Thyroid gland (tissue), 4 donors: Measurements from ENCODE around the gene PCCA. TPM values are rescaled to one million over a fixed set of nuclear protein-coding genes. Genes with fewer than 3 reads are reported as not detected.

Experiments
- DNase-seq, 2 donors: peaks; one replicate each; pipeline ENCODE4 v3.0.0-alpha.2; 2019
- H3K27ac ChIP-seq, 3 donors: fragments of 200-600 bp; sonication (generic); 1 replicate in 2 of 3; 2 replicates in 1 of 3; pipeline ENCODE4 v1.5.1; 2016 to 2019; ENCODE audit warnings: mild to moderate bottlenecking in 1 of 3, moderate library complexity in 1 of 3
- H3K27me3 ChIP-seq: fragments of 200-600 bp; sonication (generic); one replicate; pipeline ENCODE4 v1.5.1; 2019
- H3K36me3 ChIP-seq, 2 donors: fragments of 200-600 bp; sonication (generic); one replicate each; pipeline ENCODE4 v1.5.1; 2016 to 2019
- H3K4me1 ChIP-seq, 2 donors: fragments of 200-600 bp; sonication (generic); one replicate each; pipeline ENCODE4 v1.5.1; 2017 to 2019
- H3K4me3 ChIP-seq, 3 donors: fragments of 200-600 bp; sonication (generic); replicated peaks in 1 of 3; 1 replicate in 2 of 3; 2 replicates in 1 of 3; pipeline ENCODE4 v1.5.1; 2016; ENCODE audit warnings: mild to moderate bottlenecking in 1 of 3
- H3K9me3 ChIP-seq: fragments of 200-600 bp; sonication (generic); one replicate; pipeline ENCODE4 v1.5.1; 2017
- CTCF ChIP-seq, 6 experiments: fragments of 200-600 bp in 3 of 6; fragments of 450-650 bp in 3 of 6; sonication (generic) in 3 of 6; IDR thresholded peaks; one replicate each; pipeline ENCODE4 v1.5.1; 2016 to 2019; ENCODE audit warnings: antibody characterized with exemption in 6 of 6, mild to moderate bottlenecking in 2 of 6, inconsistent platforms in 1 of 6, moderate library complexity in 1 of 6
- POLR2A ChIP-seq, 2 donors: fragments of 450-650 bp; IDR thresholded peaks; one replicate each; pipeline ENCODE4 v1.6.1; 2017; ENCODE audit warnings: antibody characterized with exemption in 2 of 2, mild to moderate bottlenecking in 2 of 2, moderate library complexity in 1 of 2
- WGBS, 2 donors: methylation state at CpG; one replicate each; pipeline ENCODE4 v1.1.5; 2017; 5-methylcytosine and 5-hydroxymethylcytosine counted together
- intact Hi-C: fragments of 100-400 bp; cut with DNase I; formaldehyde crosslinking; loops from one replicate; pipeline ENCODE4 v1.15.1; 2023
- total RNA-seq, 4 donors: library from RNA; depleted of rRNA; stranded (reverse); fragments of >200 nt; gene quantifications; one replicate each; pipeline ENCODE4 v1.2.3, GENCODE V29; 2016

The PCCA gene
- total RNA-seq, 4 donors from 2014 or later = 54.3 to 95.2 (median 67.7) TPM

- H3K36me3 ChIP-seq = no peaks in the 10 kb centered on the region
- no peak for TF ChIP-seq CTCF (IDR thresholded peaks at IDR 0.05)
- TF ChIP-seq POLR2A (IDR thresholded peaks at IDR 0.05) = no peak
- DNase-seq = no peak
- H3K4me1 ChIP-seq = peaks cover 4 to 12% of the 10 kb centered on the region in 2 donors
- WGBS, 2 donors = 96 to 98% methylated on average over 1 of the region's 1 CpG
- no peaks in the 10 kb centered on the region for H3K27me3 ChIP-seq
- H3K9me3 ChIP-seq = no peaks in the 10 kb centered on the region
- H3K27ac ChIP-seq = no peak overlapping the region
- H3K4me3 ChIP-seq = no peak overlapping the region
- intact Hi-C loops = no loop called here
Observed at GRCh38 chr13:100495455-100495854, 406.6 kb downstream of the PCCA start.

- Histone ChIP-seq H3K9me3 (no peaks in the 10 kb centered on the region), H3K27me3 (no peaks in the 10 kb centered on the region), H3K27ac (no peak overlapping the region), H3K4me3 (no peak overlapping the region), H3K4me1 (no peaks in the 10 kb centered on the region), H3K36me3 (no peaks in the 10 kb centered on the region)
- intact Hi-C loops = no loop called here
- TF ChIP-seq POLR2A (IDR thresholded peaks at IDR 0.05) = no peak
- TF ChIP-seq CTCF (IDR thresholded peaks at IDR 0.05) = no peak
- WGBS, 2 donors = 94 to 96% methylated on average over 1 of the region's 1 CpG
- no peak for DNase-seq
Observed at GRCh38 chr13:100497389-100497788, 408.5 kb downstream of the PCCA start.

GRCh38 chr13:100502446-100502845 is 413.6 kb downstream of the PCCA start:
- DNase-seq = no peak

GRCh38 chr13:100503622-100504021 is 414.7 kb downstream of the PCCA start:
- no peaks in the 10 kb centered on the region for H3K36me3 ChIP-seq
- H3K27ac ChIP-seq = no peak overlapping the region
- intact Hi-C loops = no loop called here
- H3K4me3 ChIP-seq = no peak overlapping the region
- no peaks in the 10 kb centered on the region for H3K27me3 ChIP-seq
- no peaks in the 10 kb centered on the region for H3K4me1 ChIP-seq
- WGBS, 2 donors = 96 to 97% methylated on average over 3 of the region's 3 CpGs
- no peak for DNase-seq
- no peak for TF ChIP-seq CTCF (IDR thresholded peaks at IDR 0.05)
- TF ChIP-seq POLR2A (IDR thresholded peaks at IDR 0.05) = no peak
- no peaks in the 10 kb centered on the region for H3K9me3 ChIP-seq

More at GRCh38 chr13:100502446-100502845, 413.6 kb downstream of the PCCA start:
- Histone ChIP-seq H3K27me3 (no peaks in the 10 kb centered on the region), H3K4me1 (no peaks in the 10 kb centered on the region), H3K4me3 (no peak overlapping the region), H3K36me3 (no peaks in the 10 kb centered on the region), H3K9me3 (no peaks in the 10 kb centered on the region), H3K27ac (no peak overlapping the region)
- WGBS, 2 donors = 62 to 69% methylated on average over 2 of the region's 2 CpGs
- intact Hi-C loops = no loop called here
- TF ChIP-seq CTCF (IDR thresholded peaks at IDR 0.05) (no peak), POLR2A (IDR thresholded peaks at IDR 0.05) (no peak)

- Histone ChIP-seq H3K27me3 (no peaks in the 10 kb centered on the region), H3K9me3 (no peaks in the 10 kb centered on the region), H3K27ac (no peak overlapping the region), H3K4me1 (no peaks in the 10 kb centered on the region), H3K36me3 (no peaks in the 10 kb centered on the region), H3K4me3 (no peak overlapping the region)
- no peak for DNase-seq
- TF ChIP-seq POLR2A (IDR thresholded peaks at IDR 0.05) (no peak), CTCF (IDR thresholded peaks at IDR 0.05) (no peak)
- intact Hi-C loops = no loop called here
- 83 to 89% methylated on average over 15 of the region's 15 CpGs for WGBS, 2 donors
Observed at GRCh38 chr13:100506154-100506553, 417.3 kb downstream of the PCCA start.
